Stomach smooth muscle (tissue), 2 donors: Measurements from ENCODE around the gene CCDC68.

Experiments used
- H3K27ac ChIP-seq: one replicate; pipeline ENCODE4 v1.7.0; 2013; ENCODE audit warnings: mild to moderate bottlenecking, low read length, inconsistent platforms
- H3K27me3 ChIP-seq, 2 donors: one replicate each; pipeline ENCODE4 v1.7.0; 2013; ENCODE audit warnings: low read length in 2 of 2; ENCODE audit not compliant: insufficient read depth in 2 of 2, control insufficient read depth in 1 of 2
- H3K36me3 ChIP-seq, 2 donors: one replicate each; pipeline ENCODE4 v1.7.0; 2013; ENCODE audit warnings: low read length in 2 of 2; ENCODE audit not compliant: control insufficient read depth in 2 of 2, insufficient read depth in 2 of 2
- H3K4me1 ChIP-seq: one replicate; pipeline ENCODE4 v1.7.0; 2013; ENCODE audit warnings: low read length; ENCODE audit not compliant: control insufficient read depth, insufficient read depth
- H3K4me3 ChIP-seq, 2 donors: one replicate each; pipeline ENCODE4 v1.7.0; 2013; ENCODE audit warnings: low read length in 2 of 2
- H3K9ac ChIP-seq, 2 donors: one replicate each; pipeline ENCODE4 v1.7.0; 2013; ENCODE audit warnings: low read length in 2 of 2, mild to moderate bottlenecking in 1 of 2
- H3K9me3 ChIP-seq, 2 donors: one replicate each; pipeline ENCODE4 v1.7.0; 2013; ENCODE audit warnings: low read length in 2 of 2; ENCODE audit not compliant: control insufficient read depth in 2 of 2
- donor health status: healthy.
- donor health status: Pancreatic carcinoma.

Gene CCDC68

DNA sequence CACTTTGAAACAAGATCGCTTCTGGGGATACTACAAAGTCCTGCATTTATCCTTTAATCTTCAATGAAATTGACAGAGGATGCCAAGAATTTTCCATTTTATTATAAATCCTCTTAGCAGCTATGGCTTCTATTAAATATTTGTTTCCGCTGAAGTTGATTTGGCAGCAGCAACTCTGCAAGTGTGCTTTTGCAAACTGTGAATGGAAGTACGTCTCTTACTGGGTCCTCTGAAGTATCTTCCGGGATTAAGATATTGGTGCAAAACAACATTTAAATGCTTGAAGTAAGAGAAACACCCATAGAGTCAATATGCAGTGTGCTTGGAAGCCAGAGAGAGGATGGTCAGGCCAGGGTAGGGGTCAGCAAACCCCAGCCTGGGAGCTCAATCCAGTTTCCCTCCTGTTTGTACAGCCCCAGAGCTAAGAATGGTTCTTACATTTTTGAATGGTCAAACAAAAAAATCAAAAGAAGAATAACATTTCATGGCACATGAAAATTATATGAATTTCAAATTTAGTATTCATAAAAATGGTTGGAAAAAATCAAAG is 13.6 kb downstream of the CCDC68 start:
- peaks cover 2% of the 10 kb centered on the region for H3K4me1 ChIP-seq
- H3K27me3 ChIP-seq, result no peaks in the 10 kb centered on the region
- no peak overlapping the region for H3K27ac ChIP-seq
- no peaks in the 10 kb centered on the region for H3K9me3 ChIP-seq
- no peaks in the 10 kb centered on the region for H3K36me3 ChIP-seq
- H3K9ac ChIP-seq, result peak overlapping the region in 1 of 2 donors; percentile 68
- peak overlapping the region; percentile 66 to 80 for H3K4me3 ChIP-seq

DNA sequence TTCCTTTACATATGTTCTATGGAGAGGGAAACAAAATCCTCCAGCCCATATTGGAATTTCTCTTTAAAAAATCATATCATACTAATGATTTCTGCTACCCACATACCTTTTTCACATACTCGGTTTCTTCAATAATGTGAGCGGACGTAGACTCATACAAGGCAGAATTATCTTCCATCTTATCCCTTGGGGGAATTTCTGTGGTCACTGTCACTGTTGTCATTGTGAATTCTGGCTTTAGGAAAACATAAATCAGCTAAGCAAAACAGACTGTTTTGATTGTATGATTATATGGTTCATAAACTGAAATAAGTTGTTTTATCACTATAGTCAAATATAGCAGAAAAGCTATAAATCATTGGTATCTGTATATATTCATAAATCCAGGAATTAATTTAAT is 16.7 kb downstream of the CCDC68 start:
- H3K4me3 ChIP-seq, result no peak overlapping the region
- H3K9me3 ChIP-seq, result no peaks in the 10 kb centered on the region
- H3K27ac ChIP-seq, result no peak overlapping the region
- peaks cover 0 to 5% of the 10 kb centered on the region in 2 donors for H3K36me3 ChIP-seq
- no peaks in the 10 kb centered on the region for H3K4me1 ChIP-seq
- H3K27me3 ChIP-seq, result no peaks in the 10 kb centered on the region
- no peak overlapping the region for H3K9ac ChIP-seq

DNA sequence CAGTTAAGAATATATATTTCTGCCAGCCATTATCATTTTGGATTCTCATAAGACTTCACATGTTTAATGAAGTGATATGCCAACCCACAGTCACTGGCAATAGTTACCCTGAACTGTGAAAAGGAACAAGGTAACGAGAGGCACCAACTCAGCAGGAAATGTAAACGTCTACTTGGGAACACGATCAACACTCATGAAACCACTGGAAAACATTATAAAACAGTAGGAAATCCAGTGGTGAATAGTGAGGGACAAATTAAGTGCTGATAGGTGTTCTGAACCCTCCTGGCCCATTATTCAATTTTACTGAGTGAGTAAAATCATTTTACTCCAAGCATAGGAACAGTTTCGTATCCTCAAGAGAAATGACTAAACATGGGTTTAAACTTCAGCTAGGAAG is 17.1 kb downstream of the CCDC68 start:
- no peak overlapping the region for H3K9ac ChIP-seq
- no peaks in the 10 kb centered on the region for H3K4me1 ChIP-seq
- no peak overlapping the region for H3K4me3 ChIP-seq
- no peaks in the 10 kb centered on the region for H3K27me3 ChIP-seq
- H3K9me3 ChIP-seq, result no peaks in the 10 kb centered on the region
- peaks cover 0 to 5% of the 10 kb centered on the region in 2 donors for H3K36me3 ChIP-seq
- no peak overlapping the region for H3K27ac ChIP-seq

- Histone ChIP-seq H3K4me3 (no peak overlapping the region), H3K27ac (no peak overlapping the region), H3K4me1 (no peaks in the 10 kb centered on the region), H3K36me3 (peaks cover 0 to 14% of the 10 kb centered on the region in 2 donors), H3K9ac (no peak overlapping the region), H3K27me3 (no peaks in the 10 kb centered on the region), H3K9me3 (no peaks in the 10 kb centered on the region)
Measured at GRCh38 chr18:54939361-54939917, 19.8 kb downstream of the CCDC68 start.

GRCh38 chr18:54938506-54938905 is 20.8 kb downstream of the CCDC68 start:
- Histone ChIP-seq H3K27me3 (no peaks in the 10 kb centered on the region), H3K9me3 (no peaks in the 10 kb centered on the region), H3K36me3 (peaks cover 0 to 14% of the 10 kb centered on the region in 2 donors), H3K27ac (no peak overlapping the region), H3K9ac (no peak overlapping the region), H3K4me1 (no peaks in the 10 kb centered on the region), H3K4me3 (no peak overlapping the region)

- Histone ChIP-seq H3K27ac (no peak overlapping the region), H3K27me3 (no peaks in the 10 kb centered on the region), H3K36me3 (peaks cover 0 to 10% of the 10 kb centered on the region in 2 donors), H3K4me1 (no peaks in the 10 kb centered on the region), H3K9ac (no peak overlapping the region), H3K4me3 (no peak overlapping the region), H3K9me3 (no peaks in the 10 kb centered on the region)
Measured at GRCh38 chr18:54932472-54932871, 26.8 kb downstream of the CCDC68 start.

DNA sequence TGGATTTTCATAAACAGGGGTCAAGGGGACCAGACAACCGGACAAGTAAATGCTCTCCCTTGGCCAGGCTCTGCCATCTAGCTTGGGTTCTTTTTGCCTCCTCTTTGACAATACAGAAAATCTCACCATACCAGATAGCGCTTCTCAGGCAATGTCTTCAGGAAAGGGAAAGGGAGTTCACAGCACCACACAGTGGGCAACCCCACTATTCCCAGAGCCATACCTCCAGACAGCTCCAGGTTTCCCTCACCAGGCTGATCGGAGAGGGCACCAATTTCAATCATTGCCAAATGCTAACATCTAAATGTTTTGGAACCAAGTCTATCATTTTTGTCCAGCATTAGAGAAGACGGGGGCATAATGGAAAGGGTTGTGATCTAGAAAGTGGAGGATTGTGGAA is 28.1 kb downstream of the CCDC68 start:
- no peaks in the 10 kb centered on the region for H3K27me3 ChIP-seq
- H3K9ac ChIP-seq, result no peak overlapping the region
- no peaks in the 10 kb centered on the region for H3K9me3 ChIP-seq
- H3K4me3 ChIP-seq, result no peak overlapping the region
- H3K36me3 ChIP-seq, result peaks cover 0 to 2% of the 10 kb centered on the region in 2 donors
- no peak overlapping the region for H3K27ac ChIP-seq
- H3K4me1 ChIP-seq, result no peaks in the 10 kb centered on the region

GRCh38 chr18:54928236-54928635 is 31.0 kb downstream of the CCDC68 start:
- no peaks in the 10 kb centered on the region for H3K36me3 ChIP-seq
- H3K4me3 ChIP-seq, result no peak overlapping the region
- H3K9ac ChIP-seq, result no peak overlapping the region
- no peaks in the 10 kb centered on the region for H3K4me1 ChIP-seq
- H3K27ac ChIP-seq, result no peak overlapping the region
- H3K9me3 ChIP-seq, result no peaks in the 10 kb centered on the region
- no peaks in the 10 kb centered on the region for H3K27me3 ChIP-seq

GRCh38 chr18:54926593-54927325 is 32.5 kb downstream of the CCDC68 start:
- H3K27me3 ChIP-seq, result no peaks in the 10 kb centered on the region
- no peaks in the 10 kb centered on the region for H3K4me1 ChIP-seq
- peaks cover 0 to 2% of the 10 kb centered on the region in 2 donors for H3K36me3 ChIP-seq
- no peaks in the 10 kb centered on the region for H3K9me3 ChIP-seq
- no peak overlapping the region for H3K27ac ChIP-seq
- no peak overlapping the region for H3K9ac ChIP-seq
- no peak overlapping the region for H3K4me3 ChIP-seq

- Histone ChIP-seq H3K36me3 (peaks cover 0 to 2% of the 10 kb centered on the region in 2 donors), H3K27ac (no peak overlapping the region), H3K9ac (no peak overlapping the region), H3K4me3 (no peak overlapping the region), H3K9me3 (no peaks in the 10 kb centered on the region), H3K4me1 (no peaks in the 10 kb centered on the region), H3K27me3 (no peaks in the 10 kb centered on the region)
Measured at GRCh38 chr18:54924948-54925347, 34.3 kb downstream of the CCDC68 start.
